Activated naive CD8-positive, alpha-beta T cell treated with anti-CD3 and anti-CD28 coated beads, Interleukin-2, amount 10 ng/mL, durations not matched to agents 7 days and 5 days (primary cell): ENCODE results near the gene NES. TPM values are rescaled to one million over a fixed set of nuclear protein-coding genes. Genes with fewer than 3 reads are reported as not detected.

Experiments
- ATAC-seq: fragments of 150-1000 bp; cut with Tn5 transposase; one replicate; pipeline ENCODE4 v1.10.0; 2021; ENCODE audit warnings: low read depth, moderate library complexity
- POLR2A ChIA-PET: fragments of 350-600 bp; sonication (Branson Sonifier 250); formaldehyde crosslinking; loops from one replicate; lab custom pipeline; 2021; ENCODE audit warnings: antibody characterized with exemption; lab: Charles Lee
- DNase-seq: peaks from one replicate; pipeline ENCODE4 v3.0.0; 2021
- H3K27ac Mint-ChIP-seq: one replicate; pipeline ENCODE4 v1.8.0; 2022; ENCODE audit warnings: mild to moderate bottlenecking, mixed read lengths
- H3K27me3 Mint-ChIP-seq: one replicate; pipeline ENCODE4 v1.8.0; 2022; ENCODE audit warnings: mild to moderate bottlenecking, moderate library complexity, mixed read lengths
- H3K36me3 Mint-ChIP-seq: one replicate; pipeline ENCODE4 v1.8.0; 2021; ENCODE audit warnings: mild to moderate bottlenecking, mixed read lengths
- H3K4me1 Mint-ChIP-seq: one replicate; pipeline ENCODE4 v1.8.0; 2021; ENCODE audit warnings: mixed read lengths
- H3K4me3 Mint-ChIP-seq: one replicate; pipeline ENCODE4 v1.8.0; 2022; ENCODE audit warnings: mild to moderate bottlenecking, moderate library complexity, mixed read lengths
- H3K9me3 Mint-ChIP-seq: one replicate; pipeline ENCODE4 v1.8.0; 2021; ENCODE audit warnings: mixed read lengths
- total RNA-seq, 2 experiments: library from RNA; stranded (reverse); gene quantifications; one replicate each; pipeline ENCODE4 v1.2.3, GENCODE V29; 2021

The NES gene
- not detected for total RNA-seq

- no peaks in the 10 kb centered on the region for H3K9me3 Mint-ChIP-seq
- H3K4me1 Mint-ChIP-seq, result peaks cover 6% of the 10 kb centered on the region
- H3K27me3 Mint-ChIP-seq, result peaks cover 76% of the 10 kb centered on the region
- POLR2A ChIA-PET, result interaction anchor here (0.6 to 1.3 kb wide), 4 partner anchors 33 to 220 kb away, joined by 3 to 4 read pairs (median 4); no protein-coding TSS in a partner anchor
- H3K36me3 Mint-ChIP-seq, result no peaks in the 10 kb centered on the region
- DNase-seq (no peak), ATAC-seq (no peak)
- H3K4me3 Mint-ChIP-seq, result no peak within 1 kb of the TSS
- no peak within 1 kb of the TSS for H3K27ac Mint-ChIP-seq
Measured at GRCh38 chr1:156676820-156677615, at the start of gene NES. Gene NES, minus strand, starts transcription at chr1:156677407. Its CDS starts 143 bp downstream, at chr1:156677264.

GRCh38 chr1:156726549-156727226, 49.5 kb upstream of the NES start:
- peak overlapping the region; percentile 99 for H3K27ac Mint-ChIP-seq
- peaks cover 30% of the 10 kb centered on the region for H3K4me1 Mint-ChIP-seq
- no peak overlapping the region for H3K4me3 Mint-ChIP-seq
- peaks cover 19% of the 10 kb centered on the region for H3K36me3 Mint-ChIP-seq
- DNase-seq (no peak), ATAC-seq (no peak)
- POLR2A ChIA-PET, result interaction anchor here (0.7 to 6.5 kb wide), 16 partner anchors 14 to 134 kb away, joined by 3 to 82 read pairs (median 6); partner anchors contain the start of genes CRABP2, HDGF, MRPL24 and NTRK1
- H3K27me3 Mint-ChIP-seq, result no peaks in the 10 kb centered on the region
- H3K9me3 Mint-ChIP-seq, result no peaks in the 10 kb centered on the region

GRCh38 chr1:156725683-156726280, 48.6 kb upstream of the NES start:
- DNase-seq (peak; percentile 89), ATAC-seq (peak; percentile 32)
- H3K27ac Mint-ChIP-seq, result no peak overlapping the region
- POLR2A ChIA-PET, result interaction anchor here (0.8 to 6.5 kb wide), 13 partner anchors 14 to 135 kb away, joined by 3 to 82 read pairs (median 5); partner anchors contain the start of genes CRABP2, HDGF, MRPL24 and NTRK1
- no peaks in the 10 kb centered on the region for H3K9me3 Mint-ChIP-seq
- no peaks in the 10 kb centered on the region for H3K27me3 Mint-ChIP-seq
- H3K36me3 Mint-ChIP-seq, result peaks cover 22% of the 10 kb centered on the region
- no peak overlapping the region for H3K4me3 Mint-ChIP-seq
- peaks cover 27% of the 10 kb centered on the region for H3K4me1 Mint-ChIP-seq

- Mint-ChIP-seq H3K27me3 (no peaks in the 10 kb centered on the region), H3K9me3 (no peaks in the 10 kb centered on the region), H3K4me3 (no peak overlapping the region), H3K4me1 (peaks cover 15% of the 10 kb centered on the region), H3K36me3 (peaks cover 27% of the 10 kb centered on the region), H3K27ac (no peak overlapping the region)
- DNase-seq (no peak), ATAC-seq (no peak)
- POLR2A ChIA-PET, result interaction anchor here (0.6 to 1.0 kb wide), 3 partner anchors 8 to 210 kb away, joined by 3 read pairs; no protein-coding TSS in a partner anchor
Measured at GRCh38 chr1:156721535-156721934, 44.3 kb upstream of the NES start.

- H3K4me3 Mint-ChIP-seq, result no peak overlapping the region
- DNase-seq (no peak), ATAC-seq (no peak)
- H3K4me1 Mint-ChIP-seq, result peaks cover 15% of the 10 kb centered on the region
- no peaks in the 10 kb centered on the region for H3K9me3 Mint-ChIP-seq
- POLR2A ChIA-PET, result interaction anchor here (0.6 to 1.0 kb wide), 3 partner anchors 7 to 28 kb away, joined by 3 read pairs; no protein-coding TSS in a partner anchor
- peaks cover 28% of the 10 kb centered on the region for H3K36me3 Mint-ChIP-seq
- H3K27me3 Mint-ChIP-seq, result no peaks in the 10 kb centered on the region
- no peak overlapping the region for H3K27ac Mint-ChIP-seq
Measured at GRCh38 chr1:156721131-156721530, 43.9 kb upstream of the NES start.

- H3K27ac Mint-ChIP-seq, result no peak overlapping the region
- H3K4me3 Mint-ChIP-seq, result no peak overlapping the region
- H3K9me3 Mint-ChIP-seq, result no peaks in the 10 kb centered on the region
- H3K4me1 Mint-ChIP-seq, result peaks cover 3% of the 10 kb centered on the region
- no peaks in the 10 kb centered on the region for H3K27me3 Mint-ChIP-seq
- POLR2A ChIA-PET, result interaction anchor here (0.7 kb wide), 1 partner anchor 27 kb away, joined by 4 read pairs; no protein-coding TSS in a partner anchor
- peaks cover 17% of the 10 kb centered on the region for H3K36me3 Mint-ChIP-seq
- ATAC-seq, result no peak
- no peak for DNase-seq
Measured at GRCh38 chr1:156717351-156717750, 40.1 kb upstream of the NES start.

- POLR2A ChIA-PET, result no interaction called here
- no peak overlapping the region for H3K27ac Mint-ChIP-seq
Measured at GRCh38 chr1:156714830-156715229, 37.6 kb upstream of the NES start.

GRCh38 chr1:156712626-156713025, 35.4 kb upstream of the NES start:
- H3K4me1 Mint-ChIP-seq, result peaks cover 3% of the 10 kb centered on the region
- no peak overlapping the region for H3K4me3 Mint-ChIP-seq
- no peak overlapping the region for H3K27ac Mint-ChIP-seq
- DNase-seq, result no peak
- no peaks in the 10 kb centered on the region for H3K27me3 Mint-ChIP-seq
- no peak for ATAC-seq
- POLR2A ChIA-PET, result no interaction called here
- H3K9me3 Mint-ChIP-seq, result no peaks in the 10 kb centered on the region
- peaks cover 10% of the 10 kb centered on the region for H3K36me3 Mint-ChIP-seq

More at GRCh38 chr1:156714830-156715229, 37.6 kb upstream of the NES start:
- Mint-ChIP-seq H3K36me3 (peaks cover 12% of the 10 kb centered on the region), H3K4me1 (peaks cover 3% of the 10 kb centered on the region), H3K9me3 (no peaks in the 10 kb centered on the region), H3K4me3 (no peak overlapping the region), H3K27me3 (no peaks in the 10 kb centered on the region)
- ATAC-seq (no peak), DNase-seq (no peak)

GRCh38 chr1:156711011-156711817, 34.0 kb upstream of the NES start:
- POLR2A ChIA-PET, result interaction anchor here (1.3 kb wide), 1 partner anchor 15 kb away, joined by 4 read pairs; no protein-coding TSS in a partner anchor

GRCh38 chr1:156709757-156710489, 32.7 kb upstream of the NES start:
- POLR2A ChIA-PET, result no interaction called here
- Mint-ChIP-seq H3K4me3 (no peak overlapping the region), H3K27ac (peak overlapping the region; percentile 4), H3K27me3 (peaks cover 19% of the 10 kb centered on the region), H3K36me3 (peaks cover 2% of the 10 kb centered on the region), H3K9me3 (no peaks in the 10 kb centered on the region), H3K4me1 (peaks cover 17% of the 10 kb centered on the region)
- ATAC-seq, result no peak
- no peak for DNase-seq

More at GRCh38 chr1:156711011-156711817, 34.0 kb upstream of the NES start:
- H3K4me3 Mint-ChIP-seq, result no peak overlapping the region
- DNase-seq, result no peak
- no peak overlapping the region for H3K27ac Mint-ChIP-seq
- H3K4me1 Mint-ChIP-seq, result peaks cover 7% of the 10 kb centered on the region
- no peak for ATAC-seq
- peaks cover 7% of the 10 kb centered on the region for H3K27me3 Mint-ChIP-seq
- no peaks in the 10 kb centered on the region for H3K9me3 Mint-ChIP-seq
- peaks cover 7% of the 10 kb centered on the region for H3K36me3 Mint-ChIP-seq

- Mint-ChIP-seq H3K4me3 (no peak overlapping the region), H3K4me1 (peaks cover 17% of the 10 kb centered on the region), H3K9me3 (no peaks in the 10 kb centered on the region), H3K36me3 (no peaks in the 10 kb centered on the region), H3K27me3 (peaks cover 26% of the 10 kb centered on the region), H3K27ac (peak overlapping the region; percentile 4)
- ATAC-seq, result no peak
- DNase-seq, result no peak
- POLR2A ChIA-PET, result no interaction called here
Measured at GRCh38 chr1:156709031-156709430, 31.8 kb upstream of the NES start.

- ATAC-seq (no peak), DNase-seq (no peak)
- H3K27ac Mint-ChIP-seq, result no peak overlapping the region
- POLR2A ChIA-PET, result interaction anchor here (1.9 kb wide), 1 partner anchor 19 kb away, joined by 6 read pairs; no protein-coding TSS in a partner anchor
- H3K4me1 Mint-ChIP-seq, result peaks cover 17% of the 10 kb centered on the region
- no peaks in the 10 kb centered on the region for H3K9me3 Mint-ChIP-seq
- no peaks in the 10 kb centered on the region for H3K36me3 Mint-ChIP-seq
- no peak overlapping the region for H3K4me3 Mint-ChIP-seq
- peaks cover 33% of the 10 kb centered on the region for H3K27me3 Mint-ChIP-seq
Measured at GRCh38 chr1:156708218-156708661, 31.0 kb upstream of the NES start.
